T-helper 2 cell treated with Interferon-gamma antibody and Interleukin-4, amounts not matched to agents 5 μg/mL and 100 μg/mL, for 36 hours (primary cell): Measurements from ENCODE around the gene ADORA2B.
"Not testable (repeated sequence)": the region's sequence is repeated elsewhere in the genome, so short reads cannot be mapped to it uniquely, and the experiment has no call there.

ENCODE experiments used
- DNase-seq: peaks from one replicate; pipeline ENCODE4 v3.0.0; 2021; ENCODE audit warnings: low spot score
- H3K27ac Mint-ChIP-seq: one replicate; pipeline ENCODE4 v1.8.0; 2021; ENCODE audit warnings: mild to moderate bottlenecking, mixed read lengths
- H3K27me3 Mint-ChIP-seq: one replicate; pipeline ENCODE4 v1.8.0; 2021; ENCODE audit warnings: low read depth, mixed read lengths
- H3K36me3 Mint-ChIP-seq: one replicate; pipeline ENCODE4 v1.8.0; 2021; ENCODE audit warnings: low read depth, mixed read lengths
- H3K4me1 Mint-ChIP-seq: one replicate; pipeline ENCODE4 v1.8.0; 2021; ENCODE audit warnings: low read depth, mixed read lengths
- H3K4me3 Mint-ChIP-seq: one replicate; pipeline ENCODE4 v1.8.0; 2022; ENCODE audit warnings: mild to moderate bottlenecking, moderate library complexity, mixed read lengths
- H3K9me3 Mint-ChIP-seq: one replicate; pipeline ENCODE4 v1.8.0; 2021; ENCODE audit warnings: mixed read lengths

The ADORA2B gene

DNA sequence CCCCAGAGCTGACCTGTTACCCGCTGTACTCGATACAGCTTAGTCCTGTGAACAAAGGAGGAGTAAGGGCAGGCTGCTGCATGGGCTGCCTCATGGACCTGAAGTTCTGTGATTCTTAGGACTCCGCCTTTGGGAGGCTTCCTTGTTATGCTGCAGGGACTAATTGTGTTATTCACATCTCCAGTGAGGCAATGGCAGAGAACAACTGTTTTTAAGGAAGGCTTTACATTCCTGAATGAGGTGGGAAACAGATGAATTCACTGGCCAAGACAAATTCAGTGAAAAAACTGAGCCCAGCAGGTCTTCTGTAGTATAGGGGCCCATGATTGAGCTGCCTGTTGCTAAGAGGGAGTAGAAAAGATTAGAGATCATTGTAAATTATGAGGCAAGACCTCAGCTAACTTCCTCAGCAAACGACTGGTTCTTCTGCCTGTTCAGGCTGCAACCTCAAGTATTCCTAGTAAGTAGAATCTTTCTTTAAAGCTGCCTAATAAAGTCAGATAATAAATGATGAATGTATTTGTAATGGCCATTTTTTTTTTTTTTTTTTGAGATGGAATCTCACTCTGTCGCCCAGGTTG lies 26.3 kb downstream of the ADORA2B start:
- no peaks in the 10 kb centered on the region for H3K36me3 Mint-ChIP-seq
- H3K27me3 Mint-ChIP-seq, result peaks cover 15% of the 10 kb centered on the region
- H3K4me3 Mint-ChIP-seq, result no peak overlapping the region
- no peak overlapping the region for H3K27ac Mint-ChIP-seq
- H3K9me3 Mint-ChIP-seq, result no peaks in the 10 kb centered on the region
- peaks cover 13% of the 10 kb centered on the region for H3K4me1 Mint-ChIP-seq
- DNase-seq, result no peak

- no peak overlapping the region for H3K27ac Mint-ChIP-seq
- H3K4me1 Mint-ChIP-seq, result peaks cover 9% of the 10 kb centered on the region
- DNase-seq, result no peak
- peaks cover 15% of the 10 kb centered on the region for H3K27me3 Mint-ChIP-seq
- no peaks in the 10 kb centered on the region for H3K9me3 Mint-ChIP-seq
- H3K36me3 Mint-ChIP-seq, result peaks cover 1% of the 10 kb centered on the region
- H3K4me3 Mint-ChIP-seq, result no peak overlapping the region
Measured at GRCh38 chr17:15971882-15972281, 27.0 kb downstream of the ADORA2B start.

DNA sequence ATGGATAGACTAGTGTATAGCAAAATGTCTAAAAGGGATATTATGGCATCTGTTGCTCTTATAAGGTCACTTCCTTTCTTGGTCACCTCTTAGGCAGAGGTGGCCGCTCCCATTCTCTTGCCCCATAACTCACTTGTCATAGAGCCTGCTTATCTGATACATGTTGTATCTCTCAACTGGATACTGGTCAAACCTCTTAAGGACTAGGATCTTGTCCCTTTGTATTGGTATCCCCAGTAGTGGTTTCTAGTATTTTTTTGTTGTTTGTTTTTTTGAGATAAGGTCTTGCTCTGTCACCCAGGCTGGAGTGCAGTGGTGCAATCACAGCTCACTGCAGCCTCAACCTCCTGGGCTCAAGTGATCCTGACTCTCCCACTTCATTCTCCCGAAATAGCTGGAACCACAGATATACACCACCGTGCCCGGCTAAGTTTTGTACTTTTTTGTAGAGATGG lies 27.6 kb downstream of the ADORA2B start:
- no peak overlapping the region for H3K4me3 Mint-ChIP-seq
- peaks cover 9% of the 10 kb centered on the region for H3K4me1 Mint-ChIP-seq
- DNase-seq, result no peak
- H3K27ac Mint-ChIP-seq, result no peak overlapping the region
- H3K9me3 Mint-ChIP-seq, result no peaks in the 10 kb centered on the region
- peaks cover 3% of the 10 kb centered on the region for H3K36me3 Mint-ChIP-seq
- peaks cover 15% of the 10 kb centered on the region for H3K27me3 Mint-ChIP-seq

DNA sequence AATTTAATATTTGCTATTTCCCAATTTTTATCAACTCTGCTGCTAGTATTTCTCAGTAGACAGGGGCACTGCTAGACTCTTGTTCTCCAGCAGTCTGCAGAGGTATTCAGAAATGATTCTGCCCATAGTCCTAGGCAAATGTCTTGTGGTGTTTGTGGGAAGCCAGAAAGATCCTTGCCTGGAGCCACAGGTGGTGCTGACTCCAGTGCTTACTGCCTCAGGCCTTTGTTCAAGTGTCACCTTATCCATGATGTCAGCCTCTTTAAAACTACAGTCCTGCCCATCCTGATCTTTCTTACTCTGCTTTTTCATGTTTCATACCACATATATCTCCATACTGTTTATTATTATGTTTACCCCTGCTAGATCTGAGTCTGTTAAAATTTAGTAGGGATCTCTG lies 28.1 kb downstream of the ADORA2B start:
- DNase-seq, result no peak
- no peaks in the 10 kb centered on the region for H3K9me3 Mint-ChIP-seq
- peaks cover 13% of the 10 kb centered on the region for H3K27me3 Mint-ChIP-seq
- peaks cover 6% of the 10 kb centered on the region for H3K36me3 Mint-ChIP-seq
- no peak overlapping the region for H3K4me3 Mint-ChIP-seq
- no peak overlapping the region for H3K27ac Mint-ChIP-seq
- peaks cover 9% of the 10 kb centered on the region for H3K4me1 Mint-ChIP-seq

DNA sequence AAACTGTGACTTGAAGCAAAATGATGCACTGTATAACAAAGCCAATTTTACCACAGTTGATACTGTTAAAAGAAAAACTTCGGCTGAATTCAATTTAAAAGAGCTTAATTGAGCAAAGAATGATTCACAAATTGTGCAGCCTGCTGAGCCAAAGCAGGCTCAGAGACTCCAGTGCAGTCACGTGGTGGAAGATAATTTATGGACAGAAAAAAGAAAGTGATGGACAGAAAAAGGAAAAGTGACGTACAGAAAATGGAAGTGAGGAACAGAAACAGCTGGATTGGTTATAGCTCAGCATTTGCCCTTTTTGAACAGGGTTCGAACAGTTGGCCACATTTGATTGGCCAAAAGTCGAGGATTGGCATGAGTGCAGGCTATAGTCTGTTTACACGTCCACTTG lies 28.9 kb downstream of the ADORA2B start:
- Mint-ChIP-seq H3K36me3 (peaks cover 6% of the 10 kb centered on the region), H3K9me3 (no peaks in the 10 kb centered on the region), H3K27ac (no peak overlapping the region), H3K27me3 (peaks cover 12% of the 10 kb centered on the region), H3K4me1 (peaks cover 9% of the 10 kb centered on the region), H3K4me3 (no peak overlapping the region)
- no peak for DNase-seq

DNA sequence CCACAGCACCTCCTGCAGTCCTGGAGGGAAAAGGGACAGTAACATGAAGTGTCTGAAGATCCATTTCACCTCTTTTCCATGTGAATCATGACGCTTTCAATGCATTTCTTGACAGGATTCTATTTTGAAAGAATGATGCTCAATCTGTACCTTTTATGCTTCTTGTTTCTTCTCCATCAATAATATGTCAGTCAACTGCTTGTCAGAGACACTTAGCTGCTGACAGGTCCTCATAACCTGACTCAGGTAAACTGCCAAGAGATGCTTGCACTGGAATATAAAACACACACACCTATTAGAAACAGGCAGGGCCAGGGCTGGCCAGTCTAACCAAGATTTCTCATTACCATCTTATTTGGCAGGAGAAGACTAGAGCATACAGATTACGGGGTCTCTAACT lies 33.0 kb downstream of the ADORA2B start:
- no peak overlapping the region for H3K4me3 Mint-ChIP-seq
- no peak overlapping the region for H3K27ac Mint-ChIP-seq
- peaks cover 19% of the 10 kb centered on the region for H3K4me1 Mint-ChIP-seq
- DNase-seq, result no peak
- H3K9me3 Mint-ChIP-seq, result no peaks in the 10 kb centered on the region
- peaks cover 25% of the 10 kb centered on the region for H3K36me3 Mint-ChIP-seq
- H3K27me3 Mint-ChIP-seq, result no peaks in the 10 kb centered on the region

GRCh38 chr17:15978606-15979005 lies 33.7 kb downstream of the ADORA2B start:
- H3K36me3 Mint-ChIP-seq, result peaks cover 25% of the 10 kb centered on the region
- no peak for DNase-seq
- H3K4me1 Mint-ChIP-seq, result peaks cover 14% of the 10 kb centered on the region
- no peaks in the 10 kb centered on the region for H3K9me3 Mint-ChIP-seq
- no peaks in the 10 kb centered on the region for H3K27me3 Mint-ChIP-seq
- H3K4me3 Mint-ChIP-seq, result no peak overlapping the region
- H3K27ac Mint-ChIP-seq, result no peak overlapping the region

DNA sequence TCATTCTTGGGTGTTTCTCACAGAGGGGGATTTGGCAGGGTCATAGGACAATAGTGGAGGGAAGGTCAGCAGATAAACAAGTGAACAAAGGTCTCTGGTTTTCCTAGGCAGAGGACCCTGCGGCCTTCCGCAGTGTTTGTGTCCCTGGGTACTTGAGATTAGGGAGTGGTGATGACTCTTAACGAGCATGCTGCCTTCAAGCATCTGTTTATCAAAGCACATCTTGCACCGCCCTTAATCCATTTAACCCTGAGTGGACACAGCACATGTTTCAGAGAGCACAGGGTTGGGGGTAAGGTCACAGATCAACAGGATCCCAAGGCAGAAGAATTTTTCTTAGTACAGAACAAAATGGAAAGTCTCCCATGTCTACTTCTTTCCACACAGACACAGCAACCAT lies 34.1 kb downstream of the ADORA2B start:
- not testable (repeated sequence) for H3K4me3 Mint-ChIP-seq, DNase-seq, H3K27ac Mint-ChIP-seq, H3K27me3 Mint-ChIP-seq, H3K9me3 Mint-ChIP-seq
- Mint-ChIP-seq H3K36me3 (peaks cover 27% of the 10 kb centered on the region), H3K4me1 (peaks cover 14% of the 10 kb centered on the region)

- Mint-ChIP-seq H3K27me3 (no peaks in the 10 kb centered on the region), H3K27ac (no peak overlapping the region), H3K9me3 (no peaks in the 10 kb centered on the region), H3K4me1 (peaks cover 14% of the 10 kb centered on the region), H3K4me3 (no peak overlapping the region), H3K36me3 (peaks cover 31% of the 10 kb centered on the region)
- peak; percentile 42 for DNase-seq
Measured at GRCh38 chr17:15981208-15981607, 36.3 kb downstream of the ADORA2B start.

DNA sequence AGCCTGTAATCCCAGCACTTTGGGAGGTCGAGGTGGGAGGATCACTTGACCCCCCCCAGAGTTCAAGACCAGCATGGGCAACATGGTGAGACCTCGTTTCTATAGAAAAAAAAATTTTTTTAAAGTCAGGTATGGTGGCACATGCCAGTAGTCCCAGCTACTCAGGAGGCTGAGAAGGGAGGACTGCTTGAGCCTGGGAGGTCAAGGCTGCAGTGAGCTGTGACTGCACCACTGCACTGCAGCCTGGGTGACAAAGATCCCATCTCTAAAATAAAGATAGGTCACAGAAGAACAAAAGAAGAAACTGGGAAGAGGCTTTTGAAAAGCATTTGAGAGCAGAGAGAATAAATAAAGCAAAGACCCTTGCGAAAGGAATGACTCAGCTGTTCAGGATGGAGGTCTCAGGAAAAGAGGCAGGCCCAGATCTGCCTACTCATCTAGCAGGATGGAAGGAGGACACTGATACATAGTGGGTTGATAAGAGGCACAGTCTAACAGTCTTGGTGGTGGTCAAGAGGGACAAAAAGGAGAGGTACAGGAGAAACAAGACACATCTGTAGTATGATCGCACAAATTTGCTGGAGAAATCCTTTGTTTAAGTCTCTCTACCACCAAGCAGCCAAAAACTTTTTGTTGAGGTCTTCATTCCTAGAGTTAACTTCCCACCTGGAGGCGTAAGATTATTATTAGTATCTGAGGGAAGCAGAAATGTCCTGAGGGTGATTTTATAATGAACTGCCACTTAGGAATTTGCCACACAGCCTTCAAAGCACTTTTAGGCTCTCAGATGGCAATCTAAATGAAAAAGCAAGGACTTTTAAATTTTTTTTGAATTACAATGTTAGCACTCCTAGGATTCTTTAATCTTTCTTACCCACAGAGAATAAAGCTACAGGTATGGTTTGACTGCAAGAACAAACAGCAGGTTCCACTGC lies 37.0 kb downstream of the ADORA2B start:
- Mint-ChIP-seq H3K36me3 (peaks cover 33% of the 10 kb centered on the region), H3K4me1 (peaks cover 14% of the 10 kb centered on the region), H3K27ac (no peak overlapping the region), H3K27me3 (no peaks in the 10 kb centered on the region), H3K4me3 (no peak overlapping the region), H3K9me3 (no peaks in the 10 kb centered on the region)
- no peak for DNase-seq

DNA sequence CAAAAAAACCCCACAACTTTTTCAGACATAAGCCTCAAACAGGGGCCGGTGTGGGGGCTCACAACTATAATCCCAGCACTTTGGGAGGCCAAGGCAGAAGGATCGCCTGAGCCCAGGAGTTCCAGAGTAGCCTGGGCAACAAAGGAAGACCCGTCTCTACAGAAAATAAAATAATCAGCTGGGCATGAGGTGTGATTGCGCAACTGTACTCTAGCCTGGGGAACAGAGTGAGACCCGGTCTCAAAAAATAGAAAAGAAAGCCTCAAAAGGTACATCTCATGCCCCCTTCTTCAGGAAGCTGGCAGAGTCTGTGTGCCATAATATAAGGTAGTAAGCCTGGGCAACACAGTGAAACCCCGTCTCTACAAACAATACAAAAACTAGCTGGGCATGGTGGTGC lies 51.4 kb downstream of the ADORA2B start:
- Mint-ChIP-seq H3K9me3 (no peaks in the 10 kb centered on the region), H3K27me3 (no peaks in the 10 kb centered on the region), H3K4me1 (peaks cover 13% of the 10 kb centered on the region), H3K36me3 (peaks cover 11% of the 10 kb centered on the region), H3K27ac (no peak overlapping the region), H3K4me3 (no peak overlapping the region)
- no peak for DNase-seq

DNA sequence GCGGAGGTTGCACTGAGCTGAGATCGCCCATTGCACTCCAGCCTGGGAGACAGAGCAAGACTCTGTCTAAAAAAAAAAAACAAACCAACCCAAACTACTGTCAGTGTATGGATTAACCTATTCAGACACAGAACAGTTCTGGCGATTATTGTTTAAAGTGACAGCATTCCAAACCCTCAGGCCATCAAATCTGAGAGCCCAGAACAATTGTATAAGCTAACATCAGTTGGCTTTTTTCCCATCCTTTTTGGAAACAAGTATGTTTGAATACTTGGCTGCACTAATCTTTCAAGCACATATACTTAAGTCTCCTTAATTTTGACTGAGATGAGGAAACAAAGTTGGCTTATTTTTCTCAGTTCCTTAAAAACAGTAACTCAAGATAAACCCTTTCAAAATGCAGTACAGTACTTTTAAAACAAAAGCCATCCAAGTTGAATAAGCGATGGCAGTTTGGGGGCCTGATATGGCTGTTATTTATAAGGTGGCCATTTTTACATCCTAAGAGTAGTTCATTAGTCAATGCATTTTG lies 53.2 kb downstream of the ADORA2B start:
- Mint-ChIP-seq H3K27ac (peak overlapping the region; percentile 100), H3K4me3 (peak overlapping the region; percentile 95)
- DNase-seq, result no peak

GRCh38 chr17:15999141-15999973 lies 54.4 kb downstream of the ADORA2B start, which contains the start of the genes TTC19 and ZSWIM7:
TTC19 (plus strand) TSS chr17:15999824; CDS start chr17:15999849, 25 bp downstream.
ZSWIM7 (minus strand) TSS chr17:15999704; CDS start chr17:15999594, 110 bp downstream.
- Mint-ChIP-seq H3K27me3 (no peaks in the 10 kb centered on the region), H3K4me1 (peaks cover 22% of the 10 kb centered on the region), H3K36me3 (peaks cover 39% of the 10 kb centered on the region), H3K4me3 (peak within 1 kb of the TSS; percentile 95), H3K9me3 (no peaks in the 10 kb centered on the region), H3K27ac (peak within 1 kb of the TSS; percentile 100)
- peak; percentile 97 for DNase-seq

More for the DNA sequence above, 53.2 kb downstream of the ADORA2B start:
- no peaks in the 10 kb centered on the region for H3K27me3 Mint-ChIP-seq
- H3K4me1 Mint-ChIP-seq, result peaks cover 20% of the 10 kb centered on the region
- peaks cover 28% of the 10 kb centered on the region for H3K36me3 Mint-ChIP-seq
- H3K9me3 Mint-ChIP-seq, result no peaks in the 10 kb centered on the region
